Chondrocyte (in vitro differentiated cells): ENCODE results near the gene NLRP3. TPM values are rescaled to one million over a fixed set of nuclear protein-coding genes. Genes with fewer than 3 reads are reported as not detected.
A peak's percentile ranks its signal among the peaks of the same experiment; 100 is the strongest.

Experiments
- DNase-seq: peaks from one replicate; pipeline ENCODE4 v3.0.0; 2021; ENCODE audit warnings: mixed read lengths, low spot score
- H3K27ac Mint-ChIP-seq: one replicate; pipeline ENCODE4 v1.8.0; 2021; ENCODE audit warnings: mild to moderate bottlenecking, moderate library complexity, mixed read lengths; ENCODE audit not compliant: unreplicated experiment
- H3K27me3 Mint-ChIP-seq: 2 replicates; pipeline ENCODE4 v1.8.0; 2021; ENCODE audit warnings: low read depth, mixed read lengths
- H3K36me3 Mint-ChIP-seq: 2 replicates; pipeline ENCODE4 v1.8.0; 2021; ENCODE audit warnings: low read depth, mixed read lengths
- H3K4me1 Mint-ChIP-seq: 2 replicates; pipeline ENCODE4 v1.8.0; 2021; ENCODE audit warnings: low read depth, mild to moderate bottlenecking, mixed read lengths
- H3K4me3 Mint-ChIP-seq: one replicate; pipeline ENCODE4 v1.8.0; 2021; ENCODE audit warnings: mild to moderate bottlenecking, moderate library complexity, mixed read lengths; ENCODE audit not compliant: unreplicated experiment
- H3K9me3 Mint-ChIP-seq: 2 replicates; pipeline ENCODE4 v1.8.0; 2021; ENCODE audit warnings: low read depth, mixed read lengths
- CTCF ChIP-seq: fragments of 200-600 bp; sonication (generic); IDR thresholded peaks from 2 replicates; pipeline ENCODE4 v1.5.0; 2021; ENCODE audit warnings: antibody characterized with exemption, mild to moderate bottlenecking, moderate library complexity
- total RNA-seq: library from RNA; stranded (reverse); gene quantifications from 3 replicates; pipeline ENCODE4 v1.2.1, GENCODE V29; 2021

NLRP3 gene
- total RNA-seq, 1 donor from 2014 or later, result 0.15 TPM

- H3K36me3 Mint-ChIP-seq, result no peaks in the 10 kb centered on the region
- no peaks in the 10 kb centered on the region for H3K4me1 Mint-ChIP-seq
- no peak overlapping the region for H3K4me3 Mint-ChIP-seq
- no peak for TF ChIP-seq CTCF
- no peak overlapping the region for H3K27ac Mint-ChIP-seq
- H3K9me3 Mint-ChIP-seq, result peaks cover 5% of the 10 kb centered on the region
- H3K27me3 Mint-ChIP-seq, result peaks cover 4% of the 10 kb centered on the region
- no peak for DNase-seq
These were observed 26.2 kb downstream of the NLRP3 start for GRCh38 chr1:247442164-247442563.

DNA sequence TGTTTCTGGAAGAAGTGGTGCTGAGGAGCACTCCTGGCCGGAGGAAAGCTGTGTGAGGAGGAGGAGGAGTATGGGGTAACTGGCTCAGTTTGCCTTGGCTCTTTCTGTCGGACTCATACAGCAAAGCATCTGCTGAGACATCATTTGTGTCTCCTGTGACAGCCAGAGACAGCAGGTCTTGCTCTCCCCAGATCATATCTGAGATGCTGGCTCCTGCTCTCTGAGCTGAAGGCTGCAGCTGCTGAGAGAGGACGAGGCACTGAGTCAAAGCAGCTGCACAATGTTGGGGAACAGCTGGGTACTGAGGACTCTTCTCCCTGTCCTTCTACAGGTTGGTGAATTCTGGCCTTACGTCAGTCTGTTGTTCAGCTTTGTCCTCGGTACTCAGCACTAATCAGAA lies 27.7 kb downstream of the NLRP3 start:
- peaks cover 9% of the 10 kb centered on the region for H3K9me3 Mint-ChIP-seq
- no peak for TF ChIP-seq CTCF
- H3K27ac Mint-ChIP-seq, result no peak overlapping the region
- no peak overlapping the region for H3K4me3 Mint-ChIP-seq
- peaks cover 4% of the 10 kb centered on the region for H3K4me1 Mint-ChIP-seq
- no peaks in the 10 kb centered on the region for H3K36me3 Mint-ChIP-seq
- H3K27me3 Mint-ChIP-seq, result peaks cover 2% of the 10 kb centered on the region
- DNase-seq, result no peak

GRCh38 chr1:247444571-247444970 lies 28.6 kb downstream of the NLRP3 start:
- no peaks in the 10 kb centered on the region for H3K36me3 Mint-ChIP-seq
- peaks cover 9% of the 10 kb centered on the region for H3K9me3 Mint-ChIP-seq
- TF ChIP-seq CTCF, result no peak
- H3K27ac Mint-ChIP-seq, result no peak overlapping the region
- DNase-seq, result no peak
- H3K4me1 Mint-ChIP-seq, result peaks cover 4% of the 10 kb centered on the region
- peaks cover 2% of the 10 kb centered on the region for H3K27me3 Mint-ChIP-seq
- no peak overlapping the region for H3K4me3 Mint-ChIP-seq

DNA sequence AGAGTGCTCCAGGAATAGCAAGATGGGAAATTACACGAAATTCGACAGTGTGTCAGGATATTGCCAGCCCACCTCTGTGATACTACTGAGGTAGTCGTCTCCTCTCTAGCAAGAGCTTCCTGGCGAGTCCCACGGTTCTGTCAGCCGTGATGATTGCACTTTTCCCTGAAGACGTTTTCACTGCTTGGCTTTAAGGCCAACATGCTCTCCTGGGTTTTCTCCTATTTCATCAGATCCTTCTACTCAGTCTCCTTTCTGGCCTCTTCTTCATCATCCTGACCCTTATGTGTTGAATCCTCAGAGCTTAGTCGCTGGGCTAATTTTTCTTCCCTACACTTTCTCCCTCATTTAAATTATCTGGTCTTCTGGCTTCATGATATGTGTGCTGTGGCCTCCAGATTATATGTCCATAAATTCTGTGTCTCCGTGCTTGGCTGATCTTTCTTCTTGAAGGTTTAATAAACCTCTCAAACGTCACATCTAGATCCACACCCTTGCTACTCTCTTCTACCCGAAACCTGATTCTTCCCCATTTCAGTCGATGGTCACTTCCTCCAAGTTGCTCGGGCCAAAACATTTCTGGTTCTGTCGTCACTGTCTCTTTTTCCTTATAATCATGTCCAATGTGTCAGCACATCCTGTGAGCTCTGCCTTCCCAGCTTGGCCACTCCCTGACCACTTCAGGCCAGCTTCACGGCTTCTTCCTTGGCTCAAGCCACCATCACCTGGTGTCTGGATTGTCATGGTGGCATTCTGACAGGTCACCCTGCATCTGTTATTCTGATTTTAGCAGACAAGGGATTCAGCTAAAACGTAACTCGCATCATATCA lies 29.8 kb downstream of the NLRP3 start:
- no peak for DNase-seq
- no peak for TF ChIP-seq CTCF
- H3K27me3 Mint-ChIP-seq, result peaks cover 5% of the 10 kb centered on the region
- no peak overlapping the region for H3K4me3 Mint-ChIP-seq
- peaks cover 9% of the 10 kb centered on the region for H3K9me3 Mint-ChIP-seq
- no peaks in the 10 kb centered on the region for H3K36me3 Mint-ChIP-seq
- peaks cover 4% of the 10 kb centered on the region for H3K4me1 Mint-ChIP-seq
- no peak overlapping the region for H3K27ac Mint-ChIP-seq

- Mint-ChIP-seq H3K27me3 (peaks cover 16% of the 10 kb centered on the region), H3K27ac (no peak overlapping the region), H3K9me3 (peaks cover 9% of the 10 kb centered on the region), H3K4me3 (peak overlapping the region; percentile 74), H3K36me3 (no peaks in the 10 kb centered on the region), H3K4me1 (peaks cover 4% of the 10 kb centered on the region)
- no peak for DNase-seq
- no peak for TF ChIP-seq CTCF
These were observed 31.4 kb downstream of the NLRP3 start for GRCh38 chr1:247447162-247447909.
